Measurements from ENCODE around the gene EPHB2.

The EPHB2 gene

DNA sequence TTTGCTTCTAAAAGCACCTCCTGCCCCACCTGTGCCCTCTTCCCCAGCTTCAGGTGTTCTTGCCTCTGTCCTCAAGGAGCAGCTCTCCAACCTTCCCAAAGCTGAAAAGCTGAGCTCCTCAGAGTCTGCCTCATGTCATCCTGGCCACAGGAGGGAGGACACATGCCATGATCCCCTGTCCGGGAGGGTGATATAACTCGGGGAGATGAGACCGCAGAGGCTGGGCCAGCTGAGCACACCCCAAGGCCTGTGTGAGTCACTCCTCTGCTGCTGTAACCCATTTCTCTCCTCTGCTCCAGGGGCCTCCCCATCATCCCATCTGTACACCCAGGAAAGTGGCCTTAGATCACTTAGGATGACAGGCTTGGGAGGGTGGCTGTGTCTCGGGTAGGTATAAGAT is 49.8 kb downstream of the EPHB2 start:
- Histone ChIP-seq H3K4me3 (ENCODE audit: low read length) (no peak overlapping the region), H3K36me3 (replicated peaks; ENCODE audit: insufficient read depth, low read length) (no peaks in the 10 kb centered on the region), H3K27ac (ENCODE audit: low read length) (no peak overlapping the region), H3K4me2 (ENCODE audit: low read depth, low read length) (no peak overlapping the region), H3K27me3 (replicated peaks; ENCODE audit: insufficient read depth, low read length) (peaks cover 87% of the 10 kb centered on the region), H2AFZ (ENCODE audit: low read length) (no peak overlapping the region), H3K9me3 (replicated peaks; ENCODE audit: insufficient read depth, low read length) (no peaks in the 10 kb centered on the region), H3F3A (ENCODE audit: insufficient read depth, low read length) (no peaks in the 10 kb centered on the region), H3K79me2 (ENCODE audit: low read length) (no peaks in the 10 kb centered on the region), H3K9ac (ENCODE audit: low read length) (no peak overlapping the region), H4K20me1 (ENCODE audit: insufficient read depth, low read length) (no peaks in the 10 kb centered on the region), H3K9me2 (replicated peaks; ENCODE audit: insufficient read depth, low read length) (no peaks in the 10 kb centered on the region), H3K4me1 (ENCODE audit: low read length) (no peaks in the 10 kb centered on the region)
- DNase-seq: no peak
- TF ChIP-seq EZH2phosphoT487 (IDR thresholded peaks at IDR 0.05; ENCODE audit: low read length) (no peak), EZH2 (optimal IDR thresholded peaks at IDR 0.05; ENCODE audit: low read depth, low read length) (no peak)
- TF ChIP-seq, protein P1, sequence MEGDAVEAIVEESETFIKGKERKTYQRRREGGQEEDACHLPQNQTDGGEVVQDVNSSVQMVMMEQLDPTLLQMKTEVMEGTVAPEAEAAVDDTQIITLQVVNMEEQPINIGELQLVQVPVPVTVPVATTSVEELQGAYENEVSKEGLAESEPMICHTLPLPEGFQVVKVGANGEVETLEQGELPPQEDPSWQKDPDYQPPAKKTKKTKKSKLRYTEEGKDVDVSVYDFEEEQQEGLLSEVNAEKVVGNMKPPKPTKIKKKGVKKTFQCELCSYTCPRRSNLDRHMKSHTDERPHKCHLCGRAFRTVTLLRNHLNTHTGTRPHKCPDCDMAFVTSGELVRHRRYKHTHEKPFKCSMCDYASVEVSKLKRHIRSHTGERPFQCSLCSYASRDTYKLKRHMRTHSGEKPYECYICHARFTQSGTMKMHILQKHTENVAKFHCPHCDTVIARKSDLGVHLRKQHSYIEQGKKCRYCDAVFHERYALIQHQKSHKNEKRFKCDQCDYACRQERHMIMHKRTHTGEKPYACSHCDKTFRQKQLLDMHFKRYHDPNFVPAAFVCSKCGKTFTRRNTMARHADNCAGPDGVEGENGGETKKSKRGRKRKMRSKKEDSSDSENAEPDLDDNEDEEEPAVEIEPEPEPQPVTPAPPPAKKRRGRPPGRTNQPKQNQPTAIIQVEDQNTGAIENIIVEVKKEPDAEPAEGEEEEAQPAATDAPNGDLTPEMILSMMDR (IDR thresholded peaks at IDR 0.05; ENCODE audit: low read length): no peak

DNA sequence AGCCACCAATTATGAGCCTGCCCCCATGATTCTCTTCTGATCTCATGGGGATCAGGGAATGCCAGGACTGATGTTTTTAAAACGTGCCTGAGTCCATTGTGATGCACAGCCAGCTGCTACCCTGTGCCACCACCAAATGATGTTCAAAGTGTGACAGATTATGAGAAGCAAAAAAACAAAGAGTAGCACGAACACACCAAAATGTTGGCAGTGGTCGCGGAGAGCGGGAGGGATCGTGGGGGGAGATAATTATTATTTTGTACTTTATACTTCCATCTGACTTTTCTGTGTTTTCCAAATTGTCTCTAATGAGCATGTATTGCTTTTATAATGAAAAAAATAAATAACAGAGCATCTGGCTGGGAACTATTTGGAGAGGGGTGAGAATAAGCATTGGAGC is 50.5 kb downstream of the EPHB2 start:
- H3K4me3 ChIP-seq (ENCODE audit: low read length): no peak overlapping the region
- no peaks in the 10 kb centered on the region for H3F3A ChIP-seq (ENCODE audit: insufficient read depth, low read length)

GRCh38 chr1:22761821-22762220 is 51.2 kb downstream of the EPHB2 start:
- no peak for DNase-seq

More for the DNA sequence above, 50.5 kb downstream of the EPHB2 start:
- Histone ChIP-seq H3K27ac (ENCODE audit: low read length) (no peak overlapping the region), H3K79me2 (ENCODE audit: low read length) (no peaks in the 10 kb centered on the region), H3K9me3 (replicated peaks; ENCODE audit: insufficient read depth, low read length) (no peaks in the 10 kb centered on the region), H2AFZ (ENCODE audit: low read length) (no peak overlapping the region), H3K36me3 (replicated peaks; ENCODE audit: insufficient read depth, low read length) (no peaks in the 10 kb centered on the region), H3K27me3 (replicated peaks; ENCODE audit: insufficient read depth, low read length) (peaks cover 87% of the 10 kb centered on the region), H4K20me1 (ENCODE audit: insufficient read depth, low read length) (no peaks in the 10 kb centered on the region), H3K9me2 (replicated peaks; ENCODE audit: insufficient read depth, low read length) (no peaks in the 10 kb centered on the region), H3K4me1 (ENCODE audit: low read length) (no peaks in the 10 kb centered on the region), H3K9ac (ENCODE audit: low read length) (no peak overlapping the region), H3K4me2 (ENCODE audit: low read depth, low read length) (no peak overlapping the region)
- no peak for DNase-seq
- TF ChIP-seq EZH2 (optimal IDR thresholded peaks at IDR 0.05; ENCODE audit: low read depth, low read length) (no peak), EZH2phosphoT487 (IDR thresholded peaks at IDR 0.05; ENCODE audit: low read length) (no peak)
- TF ChIP-seq, protein P1 (IDR thresholded peaks at IDR 0.05; ENCODE audit: low read length): no peak

More at GRCh38 chr1:22761821-22762220, 51.2 kb downstream of the EPHB2 start:
- Histone ChIP-seq H3K9me2 (replicated peaks; ENCODE audit: insufficient read depth, low read length) (no peaks in the 10 kb centered on the region), H4K20me1 (ENCODE audit: insufficient read depth, low read length) (no peaks in the 10 kb centered on the region), H2AFZ (ENCODE audit: low read length) (no peak overlapping the region), H3K4me1 (ENCODE audit: low read length) (no peaks in the 10 kb centered on the region), H3K4me2 (ENCODE audit: low read depth, low read length) (no peak overlapping the region), H3F3A (ENCODE audit: insufficient read depth, low read length) (no peaks in the 10 kb centered on the region), H3K27ac (ENCODE audit: low read length) (no peak overlapping the region), H3K27me3 (replicated peaks; ENCODE audit: insufficient read depth, low read length) (peaks cover 87% of the 10 kb centered on the region), H3K9me3 (replicated peaks; ENCODE audit: insufficient read depth, low read length) (no peaks in the 10 kb centered on the region), H3K36me3 (replicated peaks; ENCODE audit: insufficient read depth, low read length) (no peaks in the 10 kb centered on the region), H3K79me2 (ENCODE audit: low read length) (no peaks in the 10 kb centered on the region), H3K4me3 (ENCODE audit: low read length) (no peak overlapping the region), H3K9ac (ENCODE audit: low read length) (no peak overlapping the region)
- no peak for TF ChIP-seq EZH2phosphoT487 (IDR thresholded peaks at IDR 0.05; ENCODE audit: low read length)
- TF ChIP-seq, protein P1 (IDR thresholded peaks at IDR 0.05; ENCODE audit: low read length): no peak

All from MM.1S (cell line).